ENCODE results near the gene ADGRV1. TPM values are rescaled to one million over a fixed set of nuclear protein-coding genes. Genes with fewer than 3 reads are reported as not detected.

The ADGRV1 gene
- total RNA-seq, 4 donors from 2014 or later = 1.9 to 11.3 TPM; not detected in 2

DNA sequence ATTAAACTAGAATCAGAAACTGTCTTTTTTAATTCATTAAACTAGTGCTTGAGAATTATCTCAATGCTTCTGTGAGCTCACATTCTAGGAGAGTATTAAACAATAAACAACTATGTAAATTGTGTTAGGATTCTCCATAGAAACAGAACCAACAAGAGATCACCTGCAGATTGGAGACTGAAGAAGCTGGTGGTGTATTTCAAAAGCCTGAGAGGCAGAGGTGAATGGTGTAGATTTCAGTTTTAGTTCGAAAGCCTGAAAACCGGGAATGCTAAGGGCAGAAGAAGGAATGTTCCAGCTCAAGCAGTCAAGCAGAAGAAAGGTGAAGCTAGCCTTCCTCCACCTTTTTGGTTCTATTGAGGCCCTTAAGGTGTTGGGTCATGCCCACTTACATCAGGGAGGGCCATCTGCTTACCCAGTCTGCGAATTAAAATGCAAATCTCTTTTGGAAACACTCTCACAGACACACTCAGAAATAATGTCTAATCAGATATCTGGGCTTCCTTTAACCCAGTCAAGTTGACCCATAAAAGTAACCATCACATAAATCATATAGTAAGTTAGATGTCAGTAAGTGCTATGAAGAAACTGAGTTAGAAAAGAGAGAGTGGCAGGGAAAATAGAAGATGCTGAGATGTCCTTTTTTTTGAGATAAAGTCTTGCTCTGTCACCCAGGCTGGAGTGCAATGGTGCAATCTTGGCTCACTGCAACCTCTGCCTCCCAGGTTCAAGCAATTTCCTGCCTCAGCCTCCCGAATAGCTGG lies 533.1 kb downstream of the ADGRV1 start:
- Histone ChIP-seq H3K9me3 (no peaks in the 10 kb centered on the region), H3K36me3 (no peaks in the 10 kb centered on the region), H3K4me1 (no peaks in the 10 kb centered on the region), H3K4me3 (no peak overlapping the region), H3K27ac (no peak overlapping the region), H3K27me3 (no peaks in the 10 kb centered on the region)
- intact Hi-C loops (cut with DNase I; ENCODE audit: low total_unique reads) = no loop called here
- TF ChIP-seq POLR2A (IDR thresholded peaks at IDR 0.05) = no peak
- TF ChIP-seq, protein P1, sequence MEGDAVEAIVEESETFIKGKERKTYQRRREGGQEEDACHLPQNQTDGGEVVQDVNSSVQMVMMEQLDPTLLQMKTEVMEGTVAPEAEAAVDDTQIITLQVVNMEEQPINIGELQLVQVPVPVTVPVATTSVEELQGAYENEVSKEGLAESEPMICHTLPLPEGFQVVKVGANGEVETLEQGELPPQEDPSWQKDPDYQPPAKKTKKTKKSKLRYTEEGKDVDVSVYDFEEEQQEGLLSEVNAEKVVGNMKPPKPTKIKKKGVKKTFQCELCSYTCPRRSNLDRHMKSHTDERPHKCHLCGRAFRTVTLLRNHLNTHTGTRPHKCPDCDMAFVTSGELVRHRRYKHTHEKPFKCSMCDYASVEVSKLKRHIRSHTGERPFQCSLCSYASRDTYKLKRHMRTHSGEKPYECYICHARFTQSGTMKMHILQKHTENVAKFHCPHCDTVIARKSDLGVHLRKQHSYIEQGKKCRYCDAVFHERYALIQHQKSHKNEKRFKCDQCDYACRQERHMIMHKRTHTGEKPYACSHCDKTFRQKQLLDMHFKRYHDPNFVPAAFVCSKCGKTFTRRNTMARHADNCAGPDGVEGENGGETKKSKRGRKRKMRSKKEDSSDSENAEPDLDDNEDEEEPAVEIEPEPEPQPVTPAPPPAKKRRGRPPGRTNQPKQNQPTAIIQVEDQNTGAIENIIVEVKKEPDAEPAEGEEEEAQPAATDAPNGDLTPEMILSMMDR (IDR thresholded peaks at IDR 0.05) = no peak
- DNase-seq = no peak

DNA sequence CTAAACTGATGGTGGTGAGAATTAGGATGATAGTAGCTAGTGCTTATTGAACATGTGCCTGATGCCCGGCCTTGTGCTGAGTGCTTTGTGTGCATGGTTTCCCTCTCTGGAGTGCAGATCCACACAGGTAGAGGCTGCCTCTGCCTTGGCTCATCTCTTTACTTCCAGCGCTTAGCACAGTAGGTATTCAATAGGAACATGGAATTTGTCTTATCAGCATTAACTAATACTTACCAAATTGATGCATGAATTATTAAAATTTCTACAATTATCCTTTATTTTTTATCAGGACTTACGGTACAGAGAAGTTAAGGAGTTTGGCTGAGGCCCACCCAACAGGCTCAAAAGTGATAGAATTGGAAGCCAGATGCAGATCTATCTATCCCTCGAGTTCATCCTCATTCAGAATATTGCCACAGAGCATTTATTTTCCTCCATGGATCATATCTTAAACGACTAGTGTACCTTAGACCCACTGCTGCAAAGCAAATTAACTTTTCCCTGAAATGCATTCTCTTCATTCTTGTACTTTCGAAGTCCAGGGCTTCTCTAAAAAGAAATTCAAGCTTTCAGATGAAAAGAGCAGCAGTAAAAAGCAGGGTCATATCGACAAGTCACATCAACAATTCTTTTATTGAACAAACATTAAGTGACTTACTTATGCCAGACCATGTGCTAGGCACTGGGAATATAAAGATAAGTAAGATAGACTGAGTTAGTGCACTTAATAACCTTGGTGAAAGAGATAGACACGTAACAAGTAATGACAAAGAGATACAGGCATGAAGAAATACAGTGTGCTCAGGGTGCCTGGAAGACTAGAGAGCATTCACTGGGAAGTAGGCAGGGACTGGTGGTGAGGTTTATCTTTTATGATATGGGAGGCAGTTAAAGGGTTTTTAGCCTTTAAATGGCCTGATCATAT lies 534.5 kb downstream of the ADGRV1 start:
- no peaks in the 10 kb centered on the region for H3K4me1 ChIP-seq
- no peak for DNase-seq
- TF ChIP-seq, protein P1 (IDR thresholded peaks at IDR 0.05) = no peak
- TF ChIP-seq POLR2A (IDR thresholded peaks at IDR 0.05) = no peak
- H3K9me3 ChIP-seq = no peaks in the 10 kb centered on the region
- H3K27ac ChIP-seq = no peak overlapping the region
- intact Hi-C loops (cut with DNase I; ENCODE audit: low total_unique reads) = no loop called here
- H3K4me3 ChIP-seq = no peak overlapping the region
- H3K36me3 ChIP-seq = no peaks in the 10 kb centered on the region
- H3K27me3 ChIP-seq = no peaks in the 10 kb centered on the region

- no peaks in the 10 kb centered on the region for H3K27me3 ChIP-seq
- no peaks in the 10 kb centered on the region for H3K36me3 ChIP-seq
- no peak for TF ChIP-seq POLR2A (IDR thresholded peaks at IDR 0.05)
- TF ChIP-seq, protein P1 (IDR thresholded peaks at IDR 0.05) = no peak
- H3K4me3 ChIP-seq = no peak overlapping the region
- H3K27ac ChIP-seq = no peak overlapping the region
- intact Hi-C loops (cut with DNase I; ENCODE audit: low total_unique reads) = no loop called here
- H3K4me1 ChIP-seq = no peaks in the 10 kb centered on the region
- no peaks in the 10 kb centered on the region for H3K9me3 ChIP-seq
- DNase-seq = no peak
Observed at GRCh38 chr5:91095313-91095712, 536.7 kb downstream of the ADGRV1 start.

- DNase-seq = no peak
- intact Hi-C loops (cut with DNase I; ENCODE audit: low total_unique reads) = no loop called here
- no peak overlapping the region for H3K27ac ChIP-seq
- no peaks in the 10 kb centered on the region for H3K36me3 ChIP-seq
- TF ChIP-seq, protein P1 (IDR thresholded peaks at IDR 0.05) = no peak
- TF ChIP-seq POLR2A (IDR thresholded peaks at IDR 0.05) = no peak
- no peaks in the 10 kb centered on the region for H3K9me3 ChIP-seq
- no peaks in the 10 kb centered on the region for H3K27me3 ChIP-seq
- H3K4me1 ChIP-seq = no peaks in the 10 kb centered on the region
- H3K4me3 ChIP-seq = no peak overlapping the region
Observed at GRCh38 chr5:91095786-91096385, 537.3 kb downstream of the ADGRV1 start.
